ENCODE data around the gene SEC31B.

DNA sequence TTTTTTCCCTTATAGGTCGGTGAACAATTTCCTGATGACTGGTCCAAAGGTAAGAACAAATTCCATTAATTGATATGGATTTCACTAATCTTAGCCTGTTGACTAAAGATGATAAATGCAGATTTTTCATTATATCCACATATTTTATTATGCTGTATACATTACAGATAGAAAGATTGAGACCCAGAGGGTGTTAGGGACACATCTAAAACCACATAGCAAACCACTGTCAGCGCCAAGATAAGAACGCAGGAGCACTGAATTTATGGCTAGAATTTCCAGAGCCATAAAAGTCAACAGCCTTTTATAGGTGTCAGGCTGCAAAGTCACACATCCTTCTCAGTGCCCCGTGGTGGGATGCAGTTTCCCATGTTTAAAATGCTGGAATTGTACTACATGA is 40.6 kb downstream of the SEC31B start:
- TF ChIP-seq, protein P1, sequence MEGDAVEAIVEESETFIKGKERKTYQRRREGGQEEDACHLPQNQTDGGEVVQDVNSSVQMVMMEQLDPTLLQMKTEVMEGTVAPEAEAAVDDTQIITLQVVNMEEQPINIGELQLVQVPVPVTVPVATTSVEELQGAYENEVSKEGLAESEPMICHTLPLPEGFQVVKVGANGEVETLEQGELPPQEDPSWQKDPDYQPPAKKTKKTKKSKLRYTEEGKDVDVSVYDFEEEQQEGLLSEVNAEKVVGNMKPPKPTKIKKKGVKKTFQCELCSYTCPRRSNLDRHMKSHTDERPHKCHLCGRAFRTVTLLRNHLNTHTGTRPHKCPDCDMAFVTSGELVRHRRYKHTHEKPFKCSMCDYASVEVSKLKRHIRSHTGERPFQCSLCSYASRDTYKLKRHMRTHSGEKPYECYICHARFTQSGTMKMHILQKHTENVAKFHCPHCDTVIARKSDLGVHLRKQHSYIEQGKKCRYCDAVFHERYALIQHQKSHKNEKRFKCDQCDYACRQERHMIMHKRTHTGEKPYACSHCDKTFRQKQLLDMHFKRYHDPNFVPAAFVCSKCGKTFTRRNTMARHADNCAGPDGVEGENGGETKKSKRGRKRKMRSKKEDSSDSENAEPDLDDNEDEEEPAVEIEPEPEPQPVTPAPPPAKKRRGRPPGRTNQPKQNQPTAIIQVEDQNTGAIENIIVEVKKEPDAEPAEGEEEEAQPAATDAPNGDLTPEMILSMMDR (IDR thresholded peaks at IDR 0.05) = no peak
- no peak for TF ChIP-seq POLR2A (IDR thresholded peaks at IDR 0.05)

All from Peyer's patch (tissue), 4 donors.